Measurements from ENCODE around the gene HSD3B7. TPM values are rescaled to one million over a fixed set of nuclear protein-coding genes. Genes with fewer than 3 reads are reported as not detected.

The HSD3B7 gene
- total RNA-seq, 1 experiment from 2014 or later = 5.4 TPM

GRCh38 chr16:31003744-31004143 is 18.7 kb downstream of the HSD3B7 start:
- BruUV-seq (replicated peaks) = no TSS peak
- DNase-seq (ENCODE audit: low read depth, low spot score) (no peak), ATAC-seq (no peak)
- Histone ChIP-seq H3K4me3 (ENCODE audit: low read depth in 2 of 2, low read length in 2 of 2) (no peak overlapping the region), H3K27me3 (ENCODE audit: control insufficient read depth, insufficient read depth, low read length) (no peaks in the 10 kb centered on the region), H3K9me3 (ENCODE audit: control insufficient read depth, insufficient read depth, low read depth, low read length) (no peaks in the 10 kb centered on the region), H3K4me1 (ENCODE audit: control insufficient read depth, insufficient read depth, low read length) (peaks cover 14% of the 10 kb centered on the region), H3K27ac (ENCODE audit: low read length) (no peak overlapping the region), H3K36me3 (ENCODE audit: control insufficient read depth, insufficient read depth, low read length) (no peaks in the 10 kb centered on the region)
- in situ Hi-C loops (cut with HindIII; ENCODE audit: low pct_unique_long_range_greater_than_20kb, low sequenced_read_pairs) = no loop called here
- TF ChIP-seq, protein P1, sequence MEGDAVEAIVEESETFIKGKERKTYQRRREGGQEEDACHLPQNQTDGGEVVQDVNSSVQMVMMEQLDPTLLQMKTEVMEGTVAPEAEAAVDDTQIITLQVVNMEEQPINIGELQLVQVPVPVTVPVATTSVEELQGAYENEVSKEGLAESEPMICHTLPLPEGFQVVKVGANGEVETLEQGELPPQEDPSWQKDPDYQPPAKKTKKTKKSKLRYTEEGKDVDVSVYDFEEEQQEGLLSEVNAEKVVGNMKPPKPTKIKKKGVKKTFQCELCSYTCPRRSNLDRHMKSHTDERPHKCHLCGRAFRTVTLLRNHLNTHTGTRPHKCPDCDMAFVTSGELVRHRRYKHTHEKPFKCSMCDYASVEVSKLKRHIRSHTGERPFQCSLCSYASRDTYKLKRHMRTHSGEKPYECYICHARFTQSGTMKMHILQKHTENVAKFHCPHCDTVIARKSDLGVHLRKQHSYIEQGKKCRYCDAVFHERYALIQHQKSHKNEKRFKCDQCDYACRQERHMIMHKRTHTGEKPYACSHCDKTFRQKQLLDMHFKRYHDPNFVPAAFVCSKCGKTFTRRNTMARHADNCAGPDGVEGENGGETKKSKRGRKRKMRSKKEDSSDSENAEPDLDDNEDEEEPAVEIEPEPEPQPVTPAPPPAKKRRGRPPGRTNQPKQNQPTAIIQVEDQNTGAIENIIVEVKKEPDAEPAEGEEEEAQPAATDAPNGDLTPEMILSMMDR (IDR thresholded peaks at IDR 0.05) = no peak
- TF ChIP-seq TCF7L2 (IDR thresholded peaks at IDR 0.05; ENCODE audit: low read depth, low read length) (no peak), POLR2AphosphoS5 (IDR thresholded peaks at IDR 0.05; ENCODE audit: low read depth, low read length) (no peak), SIN3A (IDR thresholded peaks at IDR 0.05; ENCODE audit: borderline replicate concordance, insufficient read depth, low read depth, low read length) (no peak), REST (IDR thresholded peaks at IDR 0.05; ENCODE audit: insufficient read depth in 1 of 2, low read depth in 2 of 2, low read length in 1 of 2) (no peak)
- intact Hi-C loops (cut with micrococcal nuclease; ENCODE audit: unreplicated experiment) = no loop called here
- ChIA-PET CTCF (interaction anchor here (0.6 kb wide), 1 partner anchor 10 kb away, joined by 6 read pairs; no protein-coding TSS in a partner anchor), POLR2A (no interaction called here)

- ChIA-PET POLR2A (no interaction called here), CTCF (interaction anchor here (0.6 kb wide), 1 partner anchor 11 kb away, joined by 6 read pairs; no protein-coding TSS in a partner anchor)
- DNase-seq (ENCODE audit: low read depth, low spot score) (no peak), ATAC-seq (no peak)
- no peak overlapping the region for H3K4me3 ChIP-seq (ENCODE audit: low read depth in 2 of 2, low read length in 2 of 2)
- H3K36me3 ChIP-seq (ENCODE audit: control insufficient read depth, insufficient read depth, low read length) = no peaks in the 10 kb centered on the region
- H3K4me1 ChIP-seq (ENCODE audit: control insufficient read depth, insufficient read depth, low read length) = peaks cover 6% of the 10 kb centered on the region; the same call in 1 of the 2 replicates
- H3K27ac ChIP-seq (ENCODE audit: low read length) = no peak overlapping the region
- no TSS peak for BruUV-seq (replicated peaks)
- TF ChIP-seq TCF7L2 (IDR thresholded peaks at IDR 0.05; ENCODE audit: low read depth, low read length) (no peak), REST (IDR thresholded peaks at IDR 0.05; ENCODE audit: insufficient read depth in 1 of 2, low read depth in 2 of 2, low read length in 1 of 2) (no peak), POLR2AphosphoS5 (IDR thresholded peaks at IDR 0.05; ENCODE audit: low read depth, low read length) (no peak), SIN3A (IDR thresholded peaks at IDR 0.05; ENCODE audit: borderline replicate concordance, insufficient read depth, low read depth, low read length) (no peak)
- TF ChIP-seq, protein P1 (IDR thresholded peaks at IDR 0.05) = no peak
- no peaks in the 10 kb centered on the region for H3K9me3 ChIP-seq (ENCODE audit: control insufficient read depth, insufficient read depth, low read depth, low read length)
- intact Hi-C loops (cut with micrococcal nuclease; ENCODE audit: unreplicated experiment) = no loop called here
- H3K27me3 ChIP-seq (ENCODE audit: control insufficient read depth, insufficient read depth, low read length) = no peaks in the 10 kb centered on the region
- in situ Hi-C loops (cut with HindIII; ENCODE audit: low pct_unique_long_range_greater_than_20kb, low sequenced_read_pairs) = no loop called here
Observed at GRCh38 chr16:31004658-31005057, 19.7 kb downstream of the HSD3B7 start.
